WERI-Rb-1 (cell line): ENCODE measurements around the gene MFAP4.
"Not testable (repeated sequence)": the region's sequence is repeated elsewhere in the genome, so short reads cannot be mapped to it uniquely, and the experiment has no call there.

Experiments
- DNase-seq: peaks from one replicate; pipeline ENCODE4 v3.0.0-alpha.2; 2020
- H3K27ac ChIP-seq: fragments of 250-450 bp; sonication (Bioruptor Pico); 2 replicates; pipeline ENCODE4 v1.5.1; 2020; ENCODE audit warnings: mild to moderate bottlenecking, moderate library complexity
- H3K27me3 ChIP-seq: fragments of 250-450 bp; sonication (Bioruptor Pico); 2 replicates; pipeline ENCODE4 v1.5.1; 2021; ENCODE audit warnings: mild to moderate bottlenecking, low read depth, moderate library complexity; ENCODE audit not compliant: insufficient read depth, severe bottlenecking
- H3K36me3 ChIP-seq: fragments of 250-450 bp; sonication (Bioruptor Pico); 2 replicates; pipeline ENCODE4 v1.5.1; 2020; ENCODE audit warnings: mild to moderate bottlenecking, moderate library complexity
- H3K4me3 ChIP-seq: 2 replicates; pipeline ENCODE4 v1.5.1; 2011; ENCODE audit warnings: low read depth, mild to moderate bottlenecking, control low read depth, low read length
- H3K9me3 ChIP-seq: fragments of 250-450 bp; sonication (Bioruptor Pico); 2 replicates; pipeline ENCODE4 v1.5.1; 2021; ENCODE audit warnings: mild to moderate bottlenecking, moderate library complexity; ENCODE audit not compliant: severe bottlenecking
- CTCF ChIP-seq: IDR thresholded peaks from 2 replicates; pipeline ENCODE4 v1.5.1; 2011; ENCODE audit warnings: low read depth, mild to moderate bottlenecking, control low read depth, inconsistent platforms, low read length

Gene MFAP4

GRCh38 chr17:19360772-19361171 is 26.2 kb downstream of the MFAP4 start:
- H3K9me3 ChIP-seq: no peaks in the 10 kb centered on the region

GRCh38 chr17:19359856-19360255 is 27.1 kb downstream of the MFAP4 start:
- H3K9me3 ChIP-seq: no peaks in the 10 kb centered on the region
- TF ChIP-seq CTCF: no peak
- H3K4me3 ChIP-seq: no peak overlapping the region
- peaks cover 8% of the 10 kb centered on the region for H3K36me3 ChIP-seq
- no peaks in the 10 kb centered on the region for H3K27me3 ChIP-seq
- DNase-seq: no peak
- no peak overlapping the region for H3K27ac ChIP-seq

More at GRCh38 chr17:19360772-19361171, 26.2 kb downstream of the MFAP4 start:
- no peak overlapping the region for H3K27ac ChIP-seq
- peaks cover 8% of the 10 kb centered on the region for H3K36me3 ChIP-seq
- H3K27me3 ChIP-seq: no peaks in the 10 kb centered on the region
- no peak for TF ChIP-seq CTCF
- H3K4me3 ChIP-seq: no peak overlapping the region
- DNase-seq: no peak

GRCh38 chr17:19359151-19359550 is 27.8 kb downstream of the MFAP4 start:
- H3K4me3 ChIP-seq: no peak overlapping the region
- TF ChIP-seq CTCF: no peak
- H3K9me3 ChIP-seq: no peaks in the 10 kb centered on the region
- no peak for DNase-seq
- H3K36me3 ChIP-seq: peaks cover 8% of the 10 kb centered on the region
- H3K27ac ChIP-seq: no peak overlapping the region
- no peaks in the 10 kb centered on the region for H3K27me3 ChIP-seq

- Histone ChIP-seq H3K4me3 (no peak overlapping the region), H3K36me3 (peaks cover 8% of the 10 kb centered on the region), H3K9me3 (no peaks in the 10 kb centered on the region), H3K27ac (peak overlapping the region; percentile 41), H3K27me3 (no peaks in the 10 kb centered on the region)
- no peak for TF ChIP-seq CTCF
- DNase-seq: peak; percentile 48
Observed at GRCh38 chr17:19357761-19358160, 29.2 kb downstream of the MFAP4 start.

- Histone ChIP-seq H3K27me3 (no peaks in the 10 kb centered on the region), H3K4me3 (no peak overlapping the region), H3K9me3 (no peaks in the 10 kb centered on the region), H3K27ac (peak overlapping the region; percentile 41), H3K36me3 (peaks cover 8% of the 10 kb centered on the region)
- DNase-seq: no peak
- no peak for TF ChIP-seq CTCF
Observed at GRCh38 chr17:19357351-19357750, 29.6 kb downstream of the MFAP4 start.

- H3K4me3 ChIP-seq: no peak overlapping the region
- TF ChIP-seq CTCF: no peak
- no peak overlapping the region for H3K27ac ChIP-seq
- peaks cover 8% of the 10 kb centered on the region for H3K36me3 ChIP-seq
- H3K9me3 ChIP-seq: no peaks in the 10 kb centered on the region
- DNase-seq: no peak
- no peaks in the 10 kb centered on the region for H3K27me3 ChIP-seq
Observed at GRCh38 chr17:19354748-19355147, 32.2 kb downstream of the MFAP4 start.

GRCh38 chr17:19353401-19353800 is 33.6 kb downstream of the MFAP4 start:
- not testable (repeated sequence) for H3K27me3 ChIP-seq, H3K36me3 ChIP-seq, H3K9me3 ChIP-seq, H3K27ac ChIP-seq, H3K4me3 ChIP-seq, DNase-seq
